ENCODE measurements around the gene CTDSPL. TPM values are rescaled to one million over a fixed set of nuclear protein-coding genes. Genes with fewer than 3 reads are reported as not detected.

CTDSPL gene
- total RNA-seq, 1 donor, result 33.6 TPM

GRCh38 chr3:37897763-37898162 is 36.1 kb downstream of the CTDSPL start:
- no peak overlapping the region for H3K4me3 ChIP-seq (ENCODE audit: low read depth, low read length)
- no peak for TF ChIP-seq CTCF (IDR thresholded peaks at IDR 0.05; ENCODE audit: insufficient read depth, low read length)
- DNase-seq (ENCODE audit: low read depth), result peak; percentile 16

- no peak for TF ChIP-seq CTCF (IDR thresholded peaks at IDR 0.05; ENCODE audit: insufficient read depth, low read length)
- DNase-seq (ENCODE audit: low read depth), result no peak
Observed at GRCh38 chr3:37898424-37898823, 36.7 kb downstream of the CTDSPL start.

GRCh38 chr3:37899101-37899707 is 37.5 kb downstream of the CTDSPL start:
- no peak for TF ChIP-seq CTCF (IDR thresholded peaks at IDR 0.05; ENCODE audit: insufficient read depth, low read length)
- DNase-seq (ENCODE audit: low read depth), result no peak
- H3K4me3 ChIP-seq (ENCODE audit: low read depth, low read length), result no peak overlapping the region

More at GRCh38 chr3:37898424-37898823, 36.7 kb downstream of the CTDSPL start:
- no peak overlapping the region for H3K4me3 ChIP-seq (ENCODE audit: low read depth, low read length)

GRCh38 chr3:37899711-37900306 is 38.1 kb downstream of the CTDSPL start:
- TF ChIP-seq CTCF (IDR thresholded peaks at IDR 0.05; ENCODE audit: insufficient read depth, low read length), result no peak
- no peak for DNase-seq (ENCODE audit: low read depth)
- H3K4me3 ChIP-seq (ENCODE audit: low read depth, low read length), result no peak overlapping the region

- H3K4me3 ChIP-seq (ENCODE audit: low read depth, low read length), result no peak overlapping the region
- no peak for TF ChIP-seq CTCF (IDR thresholded peaks at IDR 0.05; ENCODE audit: insufficient read depth, low read length)
- DNase-seq (ENCODE audit: low read depth), result no peak
Observed at GRCh38 chr3:37901721-37902120, 40.0 kb downstream of the CTDSPL start.

GRCh38 chr3:37902674-37903073 is 41.0 kb downstream of the CTDSPL start:
- DNase-seq (ENCODE audit: low read depth), result no peak
- H3K4me3 ChIP-seq (ENCODE audit: low read depth, low read length), result no peak overlapping the region
- TF ChIP-seq CTCF (IDR thresholded peaks at IDR 0.05; ENCODE audit: insufficient read depth, low read length), result no peak
